HS-27A (cell line): ENCODE data around the gene EFEMP2.

Experiments used
- DNase-seq: peaks from one replicate; pipeline ENCODE4 v3.0.0-alpha.2; 2012; ENCODE audit warnings: low read depth, missing footprints

Gene EFEMP2

GRCh38 chr11:65821107-65821506, 51.5 kb downstream of the EFEMP2 start:
- DNase-seq, result no peak

- DNase-seq, result peak; percentile 67
Observed at GRCh38 chr11:65817835-65818680, 54.5 kb downstream of the EFEMP2 start.

GRCh38 chr11:65817312-65817834, 55.2 kb downstream of the EFEMP2 start:
- DNase-seq, result no peak

GRCh38 chr11:65816696-65817095, 55.9 kb downstream of the EFEMP2 start:
- no peak for DNase-seq
